ENCODE results near the gene RAB13. TPM values are rescaled to one million over a fixed set of nuclear protein-coding genes. Genes with fewer than 3 reads are reported as not detected.

The RAB13 gene
- total and polyA plus RNA-seq, 2 of the 13 experiments (the other 11 are each of a cell fraction or from before 2014, with no cell fraction given) = 15.9 to 24.7 TPM

DNA sequence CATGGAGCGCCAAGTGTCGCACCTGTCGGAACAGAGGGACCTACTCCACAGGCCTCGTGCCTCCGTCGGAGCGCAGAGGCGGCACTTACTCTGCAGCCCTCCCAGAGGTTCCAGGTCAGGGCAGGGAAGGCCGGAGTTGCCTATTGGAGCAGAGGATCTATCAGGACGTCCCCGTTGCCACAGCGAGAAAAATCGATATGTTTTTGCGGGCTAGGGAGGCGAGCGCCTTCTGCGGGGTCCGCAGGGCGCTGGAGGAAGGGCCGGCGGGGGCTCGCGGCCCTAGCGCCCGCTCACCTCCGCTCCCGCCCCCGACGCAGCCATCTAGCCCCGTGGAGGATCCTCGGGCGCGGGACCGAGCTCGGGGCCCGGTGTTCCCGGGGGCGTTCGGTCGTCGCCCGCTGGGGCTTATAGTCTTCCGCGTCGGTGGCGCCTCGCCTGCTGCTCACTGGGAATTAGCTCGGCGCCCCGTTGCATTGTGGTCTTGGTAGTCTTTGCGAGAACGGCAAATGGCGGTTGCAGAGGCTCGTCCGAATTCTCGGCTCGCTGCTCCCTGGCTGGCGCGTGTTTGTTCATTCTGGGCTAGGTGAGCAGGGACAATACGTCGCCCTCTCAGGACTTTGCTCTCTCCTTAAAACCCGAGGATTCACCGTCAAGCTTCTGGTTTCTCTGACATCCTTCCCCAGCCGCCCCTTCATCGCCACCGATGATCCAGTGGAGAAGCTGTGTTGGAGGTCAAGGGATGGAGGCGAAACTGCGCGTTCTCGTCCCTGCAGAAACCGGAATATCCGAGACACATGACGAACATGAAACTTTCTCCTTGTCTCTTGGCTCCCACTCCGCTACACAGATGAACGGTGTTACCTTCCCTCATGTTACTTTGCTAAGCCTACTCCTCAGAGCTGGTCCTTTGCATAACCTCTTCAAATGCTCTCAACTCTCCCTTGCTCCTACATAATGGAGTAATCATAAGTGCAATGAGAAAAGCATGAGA, 8.6 kb downstream of the RAB13 start, which contains the start of gene JTB (continued):
- TF ChIP-seq, protein P1, sequence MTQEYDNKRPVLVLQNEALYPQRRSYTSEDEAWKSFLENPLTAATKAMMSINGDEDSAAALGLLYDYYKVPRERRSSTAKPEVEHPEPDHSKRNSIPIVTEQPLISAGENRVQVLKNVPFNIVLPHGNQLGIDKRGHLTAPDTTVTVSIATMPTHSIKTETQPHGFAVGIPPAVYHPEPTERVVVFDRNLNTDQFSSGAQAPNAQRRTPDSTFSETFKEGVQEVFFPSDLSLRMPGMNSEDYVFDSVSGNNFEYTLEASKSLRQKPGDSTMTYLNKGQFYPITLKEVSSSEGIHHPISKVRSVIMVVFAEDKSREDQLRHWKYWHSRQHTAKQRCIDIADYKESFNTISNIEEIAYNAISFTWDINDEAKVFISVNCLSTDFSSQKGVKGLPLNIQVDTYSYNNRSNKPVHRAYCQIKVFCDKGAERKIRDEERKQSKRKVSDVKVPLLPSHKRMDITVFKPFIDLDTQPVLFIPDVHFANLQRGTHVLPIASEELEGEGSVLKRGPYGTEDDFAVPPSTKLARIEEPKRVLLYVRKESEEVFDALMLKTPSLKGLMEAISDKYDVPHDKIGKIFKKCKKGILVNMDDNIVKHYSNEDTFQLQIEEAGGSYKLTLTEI (CRISPR knock-in tag; conservative IDR thresholded peaks at IDR 0.05) = no peak
- TF ChIP-seq BORCS8-MEF2B (CRISPR knock-in tag; IDR thresholded peaks at IDR 0.05) (peak; percentile 73; the same call in 1 of the 2 replicates), ZNF225 (CRISPR knock-in tag; IDR thresholded peaks at IDR 0.05) (peak; percentile 53; the same call in 1 of the 2 replicates), ZNF431 (CRISPR knock-in tag; IDR thresholded peaks at IDR 0.05; ENCODE audit: borderline replicate concordance, low read depth) (0 out of 2 replicates have a peak, but pooled peaks have one; percentile 15), ZNF333 (CRISPR knock-in tag; IDR thresholded peaks at IDR 0.05; ENCODE audit: borderline replicate concordance) (peak; percentile 90; the same call in 1 of the 2 replicates), ZNF678 (CRISPR knock-in tag; IDR thresholded peaks at IDR 0.05) (0 out of 2 replicates have a peak, but pooled peaks have one; percentile 76), ZBTB46 (CRISPR knock-in tag; IDR thresholded peaks at IDR 0.05; ENCODE audit: borderline replicate concordance) (no peak), MLXIP (CRISPR knock-in tag; IDR thresholded peaks at IDR 0.05; ENCODE audit: borderline replicate concordance) (no peak; the same call in 1 of the 2 replicates), CREBL2 (CRISPR knock-in tag; IDR thresholded peaks at IDR 0.05; ENCODE audit: borderline replicate concordance) (peak; percentile 92; the same call in 1 of the 2 replicates), ZNF878 (CRISPR knock-in tag; IDR thresholded peaks at IDR 0.05) (peak; percentile 72), ZNF24 (IDR thresholded peaks at IDR 0.05) (0 out of 2 replicates have a peak, but pooled peaks have one; percentile 35), HOXA9 (CRISPR knock-in tag; IDR thresholded peaks at IDR 0.05; ENCODE audit: borderline replicate concordance) (peak; percentile 83; the same call in 1 of the 2 replicates), TRIM24 (CRISPR knock-in tag; IDR thresholded peaks at IDR 0.05) (no peak), MTERF4 (CRISPR knock-in tag; IDR thresholded peaks at IDR 0.05) (no peak), TEAD2 (CRISPR knock-in tag; IDR thresholded peaks at IDR 0.05) (no peak), JDP2 (CRISPR knock-in tag; IDR thresholded peaks at IDR 0.05; ENCODE audit: borderline replicate concordance) (no peak; the same call in 1 of the 2 replicates), RNF2 (conservative IDR thresholded peaks at IDR 0.05; ENCODE audit: low read depth) (peak; percentile 88), ZNF577 (CRISPR knock-in tag; IDR thresholded peaks at IDR 0.05; ENCODE audit: borderline replicate concordance, low read depth) (peak; percentile 64; the same call in 1 of the 2 replicates)
- TF ChIP-seq, protein P2, sequence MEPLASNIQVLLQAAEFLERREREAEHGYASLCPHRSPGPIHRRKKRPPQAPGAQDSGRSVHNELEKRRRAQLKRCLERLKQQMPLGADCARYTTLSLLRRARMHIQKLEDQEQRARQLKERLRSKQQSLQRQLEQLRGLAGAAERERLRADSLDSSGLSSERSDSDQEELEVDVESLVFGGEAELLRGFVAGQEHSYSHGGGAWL (CRISPR knock-in tag; IDR thresholded peaks at IDR 0.05) = peak; percentile 79
